LNCAP (cell line): ENCODE measurements around the gene AGTPBP1.

Source experiments
- TF ChIP-seq, protein P1 (sequence below): fragments of 450-650 bp; IDR thresholded peaks from 2 replicates; pipeline ENCODE4 v1.5.1; 2017; ENCODE audit warnings: mild to moderate bottlenecking

Gene AGTPBP1, protein sequence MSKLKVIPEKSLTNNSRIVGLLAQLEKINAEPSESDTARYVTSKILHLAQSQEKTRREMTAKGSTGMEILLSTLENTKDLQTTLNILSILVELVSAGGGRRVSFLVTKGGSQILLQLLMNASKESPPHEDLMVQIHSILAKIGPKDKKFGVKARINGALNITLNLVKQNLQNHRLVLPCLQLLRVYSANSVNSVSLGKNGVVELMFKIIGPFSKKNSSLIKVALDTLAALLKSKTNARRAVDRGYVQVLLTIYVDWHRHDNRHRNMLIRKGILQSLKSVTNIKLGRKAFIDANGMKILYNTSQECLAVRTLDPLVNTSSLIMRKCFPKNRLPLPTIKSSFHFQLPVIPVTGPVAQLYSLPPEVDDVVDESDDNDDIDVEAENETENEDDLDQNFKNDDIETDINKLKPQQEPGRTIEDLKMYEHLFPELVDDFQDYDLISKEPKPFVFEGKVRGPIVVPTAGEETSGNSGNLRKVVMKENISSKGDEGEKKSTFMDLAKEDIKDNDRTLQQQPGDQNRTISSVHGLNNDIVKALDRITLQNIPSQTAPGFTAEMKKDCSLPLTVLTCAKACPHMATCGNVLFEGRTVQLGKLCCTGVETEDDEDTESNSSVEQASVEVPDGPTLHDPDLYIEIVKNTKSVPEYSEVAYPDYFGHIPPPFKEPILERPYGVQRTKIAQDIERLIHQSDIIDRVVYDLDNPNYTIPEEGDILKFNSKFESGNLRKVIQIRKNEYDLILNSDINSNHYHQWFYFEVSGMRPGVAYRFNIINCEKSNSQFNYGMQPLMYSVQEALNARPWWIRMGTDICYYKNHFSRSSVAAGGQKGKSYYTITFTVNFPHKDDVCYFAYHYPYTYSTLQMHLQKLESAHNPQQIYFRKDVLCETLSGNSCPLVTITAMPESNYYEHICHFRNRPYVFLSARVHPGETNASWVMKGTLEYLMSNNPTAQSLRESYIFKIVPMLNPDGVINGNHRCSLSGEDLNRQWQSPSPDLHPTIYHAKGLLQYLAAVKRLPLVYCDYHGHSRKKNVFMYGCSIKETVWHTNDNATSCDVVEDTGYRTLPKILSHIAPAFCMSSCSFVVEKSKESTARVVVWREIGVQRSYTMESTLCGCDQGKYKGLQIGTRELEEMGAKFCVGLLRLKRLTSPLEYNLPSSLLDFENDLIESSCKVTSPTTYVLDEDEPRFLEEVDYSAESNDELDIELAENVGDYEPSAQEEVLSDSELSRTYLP

DNA sequence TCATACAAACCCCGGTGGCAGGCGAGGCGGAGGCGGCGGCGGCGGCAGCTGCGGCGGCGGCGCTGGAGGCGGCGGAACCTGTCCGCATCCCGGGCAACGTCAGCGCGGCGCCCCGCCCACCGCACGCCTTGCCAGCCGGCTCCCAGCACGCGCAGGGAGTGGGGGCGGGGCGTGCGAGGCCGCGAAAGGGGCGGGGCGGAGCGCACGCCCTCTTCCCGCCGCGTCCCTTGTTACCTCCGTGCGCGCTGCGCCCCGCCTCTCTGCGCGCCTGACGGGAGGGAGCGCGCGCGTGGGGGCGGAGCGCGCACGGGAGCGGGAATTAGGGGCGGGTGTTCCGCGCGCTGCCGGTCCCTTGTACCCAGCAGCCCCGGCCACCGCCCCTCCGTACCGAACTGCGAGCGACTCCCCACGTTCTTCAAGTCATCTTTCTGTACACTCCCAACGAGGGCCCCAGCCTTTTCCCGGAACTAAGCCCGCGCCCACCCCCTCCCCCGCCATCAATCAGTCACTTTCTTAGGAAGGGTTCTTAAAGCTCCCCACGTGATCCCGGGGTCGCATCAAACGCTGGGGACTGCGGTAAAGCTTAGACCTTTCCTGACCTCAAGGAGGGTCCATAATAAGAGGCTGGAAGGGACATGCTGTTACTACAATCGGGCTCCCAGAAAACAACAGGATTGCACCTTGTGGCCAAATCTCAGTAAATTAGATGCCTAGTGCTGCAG, at the start of gene AGTPBP1:
Gene AGTPBP1 (minus strand): TSS at position 80 of the 722 bp plus-strand sequence. CDS start 29,421 bp downstream, outside the sequence.
- TF ChIP-seq, protein P1, sequence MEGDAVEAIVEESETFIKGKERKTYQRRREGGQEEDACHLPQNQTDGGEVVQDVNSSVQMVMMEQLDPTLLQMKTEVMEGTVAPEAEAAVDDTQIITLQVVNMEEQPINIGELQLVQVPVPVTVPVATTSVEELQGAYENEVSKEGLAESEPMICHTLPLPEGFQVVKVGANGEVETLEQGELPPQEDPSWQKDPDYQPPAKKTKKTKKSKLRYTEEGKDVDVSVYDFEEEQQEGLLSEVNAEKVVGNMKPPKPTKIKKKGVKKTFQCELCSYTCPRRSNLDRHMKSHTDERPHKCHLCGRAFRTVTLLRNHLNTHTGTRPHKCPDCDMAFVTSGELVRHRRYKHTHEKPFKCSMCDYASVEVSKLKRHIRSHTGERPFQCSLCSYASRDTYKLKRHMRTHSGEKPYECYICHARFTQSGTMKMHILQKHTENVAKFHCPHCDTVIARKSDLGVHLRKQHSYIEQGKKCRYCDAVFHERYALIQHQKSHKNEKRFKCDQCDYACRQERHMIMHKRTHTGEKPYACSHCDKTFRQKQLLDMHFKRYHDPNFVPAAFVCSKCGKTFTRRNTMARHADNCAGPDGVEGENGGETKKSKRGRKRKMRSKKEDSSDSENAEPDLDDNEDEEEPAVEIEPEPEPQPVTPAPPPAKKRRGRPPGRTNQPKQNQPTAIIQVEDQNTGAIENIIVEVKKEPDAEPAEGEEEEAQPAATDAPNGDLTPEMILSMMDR: no peak

DNA sequence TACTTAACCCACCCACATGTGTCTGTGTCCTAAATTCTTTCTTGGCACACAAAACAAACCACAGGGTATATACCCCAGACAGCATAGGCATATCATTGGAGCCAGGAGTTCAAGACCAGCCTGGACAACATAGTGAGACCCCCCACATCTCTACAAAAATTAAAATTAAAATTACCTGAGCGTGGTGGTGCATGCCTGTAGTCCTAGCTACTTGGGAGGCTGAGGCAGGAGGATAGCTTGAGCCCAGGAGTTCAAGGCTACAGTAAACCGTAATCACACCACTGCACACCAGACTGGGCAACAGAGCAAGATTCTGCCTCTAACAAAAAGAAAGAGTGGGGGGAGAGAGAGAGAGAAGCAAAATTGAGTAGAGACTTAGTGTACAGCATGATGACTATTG, 4.6 kb upstream of the AGTPBP1 start:
- TF ChIP-seq, protein P1: no peak

- TF ChIP-seq, protein P1: no peak
Measured at GRCh38 chr9:85745203-85745602, 3.4 kb upstream of the AGTPBP1 start.

GRCh38 chr9:85744480-85744879, 2.7 kb upstream of the AGTPBP1 start:
- TF ChIP-seq, protein P1: no peak

- TF ChIP-seq, protein P1: no peak
Measured at GRCh38 chr9:85743275-85744128, 1.7 kb upstream of the AGTPBP1 start.

DNA sequence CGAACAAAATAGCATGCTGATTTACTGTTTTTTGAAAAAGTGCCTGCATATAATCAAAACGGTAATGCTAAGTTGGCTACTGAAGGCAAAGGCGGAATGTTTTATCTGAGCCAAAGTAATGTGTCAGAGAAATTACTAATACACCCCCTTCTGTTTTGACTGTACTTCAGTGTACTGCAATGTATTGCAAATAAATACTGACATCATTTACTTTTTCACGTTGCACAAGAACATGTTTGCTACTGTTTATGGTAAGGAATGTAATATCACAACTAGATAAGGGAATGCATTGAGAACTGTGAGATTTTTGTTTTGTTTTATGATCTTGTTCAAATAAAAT, 813 bp upstream of the AGTPBP1 start:
- TF ChIP-seq, protein P1: no peak
